H7 (cell line): Measurements from ENCODE around the gene NYAP1. TPM values are rescaled to one million over a fixed set of nuclear protein-coding genes. Genes with fewer than 3 reads are reported as not detected.

Source experiments
- DNase-seq: peaks from one replicate; pipeline ENCODE4 v3.0.0; 2012
- H3K27me3 ChIP-seq: 2 replicates; pipeline ENCODE4 v1.6.0; 2011; ENCODE audit warnings: mild to moderate bottlenecking, low read length; ENCODE audit not compliant: control insufficient read depth, insufficient read depth
- H3K36me3 ChIP-seq: replicated peaks from 2 replicates; pipeline ENCODE4 v1.5.1; 2011; ENCODE audit warnings: low read length; ENCODE audit not compliant: control insufficient read depth, insufficient read depth
- H3K4me3 ChIP-seq: 2 replicates; pipeline ENCODE4 v1.5.1; 2011; ENCODE audit warnings: low read depth, mild to moderate bottlenecking, control low read depth, low read length, moderate library complexity; ENCODE audit not compliant: insufficient read depth
- total RNA-seq: library from RNA; depleted of rRNA; stranded (reverse); fragments of >200 nt; shearing (Covaris generic); gene quantifications from 2 replicates; pipeline ENCODE4 v1.2.3, GENCODE V29; 2014

The NYAP1 gene
- total RNA-seq, 1 experiment from 2014 or later: 5.5 TPM

- Histone ChIP-seq H3K27me3 (no peaks in the 10 kb centered on the region), H3K36me3 (no peaks in the 10 kb centered on the region; the same call in none of the 2 replicates), H3K4me3 (no peak overlapping the region)
- peak; percentile 98 for DNase-seq
Measured at GRCh38 chr7:100469227-100470044, 14.3 kb upstream of the NYAP1 start.

DNA sequence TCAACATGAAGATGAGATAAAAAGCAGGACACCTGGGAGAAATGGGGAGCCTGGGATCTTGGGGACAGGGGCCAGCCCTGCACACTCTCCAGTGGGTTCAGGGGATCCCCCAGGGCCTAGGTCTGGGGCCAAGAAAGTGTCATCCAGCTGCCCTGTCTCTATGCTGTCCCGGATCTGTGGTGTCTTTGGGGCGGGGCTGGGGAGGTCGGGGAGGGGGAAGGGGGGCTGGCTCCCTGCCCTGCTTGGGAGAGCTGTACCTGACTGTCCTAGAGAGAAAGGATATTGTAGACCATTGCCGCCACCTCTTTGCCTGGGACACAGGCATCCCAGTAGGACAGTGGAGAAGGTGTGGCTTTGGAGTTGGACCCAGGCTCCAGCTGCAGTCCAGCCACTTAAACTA is 12.7 kb upstream of the NYAP1 start:
- no peak overlapping the region for H3K4me3 ChIP-seq
- H3K36me3 ChIP-seq: no peaks in the 10 kb centered on the region; the same call in none of the 2 replicates
- DNase-seq: peak; percentile 39
- H3K27me3 ChIP-seq: no peaks in the 10 kb centered on the region

GRCh38 chr7:100472121-100472851 is 11.4 kb upstream of the NYAP1 start:
- Histone ChIP-seq H3K4me3 (no peak overlapping the region), H3K36me3 (no peaks in the 10 kb centered on the region; the same call in none of the 2 replicates), H3K27me3 (no peaks in the 10 kb centered on the region)
- peak; percentile 69 for DNase-seq

GRCh38 chr7:100472854-100473499 is 10.8 kb upstream of the NYAP1 start:
- DNase-seq: peak; percentile 56
- Histone ChIP-seq H3K36me3 (no peaks in the 10 kb centered on the region; the same call in none of the 2 replicates), H3K27me3 (no peaks in the 10 kb centered on the region), H3K4me3 (no peak overlapping the region)

GRCh38 chr7:100475549-100475948 is 8.2 kb upstream of the NYAP1 start:
- no peak overlapping the region for H3K4me3 ChIP-seq
- no peaks in the 10 kb centered on the region for H3K27me3 ChIP-seq
- peak; percentile 73 for DNase-seq
- H3K36me3 ChIP-seq: no peaks in the 10 kb centered on the region; the same call in none of the 2 replicates

- Histone ChIP-seq H3K27me3 (no peaks in the 10 kb centered on the region), H3K36me3 (no peaks in the 10 kb centered on the region; the same call in none of the 2 replicates), H3K4me3 (no peak overlapping the region)
- DNase-seq: peak; percentile 24
Measured at GRCh38 chr7:100476101-100476780, 7.5 kb upstream of the NYAP1 start.

- Histone ChIP-seq H3K4me3 (peak overlapping the region; percentile 74), H3K27me3 (no peaks in the 10 kb centered on the region), H3K36me3 (no peaks in the 10 kb centered on the region; the same call in 1 of the 2 replicates)
- peak; percentile 86 for DNase-seq
Measured at GRCh38 chr7:100476903-100477870, 6.5 kb upstream of the NYAP1 start.

DNA sequence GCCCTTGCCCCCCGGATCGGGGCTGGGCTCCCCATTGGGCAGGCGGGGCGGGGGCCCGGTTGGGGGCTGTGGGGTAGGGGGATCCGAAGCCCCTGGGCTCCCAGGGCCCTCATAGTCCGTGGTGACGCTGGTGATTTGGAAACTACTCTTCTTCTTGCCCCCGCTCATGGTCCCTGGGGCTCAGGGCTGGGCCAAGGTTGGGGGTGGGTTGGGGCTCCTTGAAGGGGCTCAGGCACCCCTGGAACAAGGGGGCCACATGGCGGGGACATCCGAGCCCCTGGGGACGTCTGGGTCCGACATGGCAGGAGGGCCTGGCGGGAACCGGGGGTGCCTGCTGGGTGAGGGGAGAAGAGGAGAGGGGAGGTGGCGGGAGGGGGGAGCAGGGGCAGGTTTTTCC is 5.9 kb upstream of the NYAP1 start:
- Histone ChIP-seq H3K36me3 (no peaks in the 10 kb centered on the region; the same call in 1 of the 2 replicates), H3K27me3 (no peaks in the 10 kb centered on the region), H3K4me3 (peak overlapping the region; percentile 74)
- DNase-seq: peak; percentile 74

DNA sequence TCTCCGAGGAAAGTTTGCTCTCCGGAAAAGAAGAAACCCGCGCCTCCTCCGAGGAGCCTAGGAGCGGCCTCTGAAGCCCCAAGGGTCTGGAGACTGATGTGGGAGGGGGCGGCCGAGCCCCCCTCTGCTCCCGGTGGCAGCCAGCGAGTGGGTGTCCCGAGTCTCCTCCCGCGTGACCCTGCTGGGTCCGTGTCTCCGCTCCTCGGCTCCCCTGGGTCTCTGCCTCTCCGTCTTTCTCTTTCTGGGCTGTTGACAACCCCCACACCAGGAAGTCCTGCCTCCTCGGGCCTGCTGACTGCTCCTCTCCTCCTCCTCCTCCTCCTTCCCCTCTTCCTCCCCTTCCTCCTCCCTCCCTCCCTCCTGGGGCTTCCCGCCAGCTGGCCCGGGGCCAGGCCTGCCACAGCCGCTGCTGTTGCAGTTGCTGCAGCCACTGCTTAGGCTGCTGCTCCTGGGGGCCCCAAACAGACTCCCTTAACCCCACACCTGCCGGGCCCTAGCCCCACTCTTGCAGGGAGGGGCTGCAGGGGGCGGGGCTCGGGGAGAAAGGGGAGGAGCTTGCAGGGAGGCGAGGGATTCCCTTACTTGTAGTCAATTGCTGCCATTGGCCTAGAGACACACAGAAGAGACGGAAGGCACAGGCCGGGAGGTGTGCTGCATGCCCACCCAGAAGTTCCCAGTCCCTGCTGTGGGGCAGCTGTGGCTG is 4.6 kb upstream of the NYAP1 start, which contains the start of gene TSC22D4:
TSS of gene TSC22D4 (minus strand) at position 257 of the 703 bp plus-strand sequence. CDS start 1,176 bp downstream, outside the sequence.
- DNase-seq: peak; percentile 97
- H3K4me3 ChIP-seq: peak within 1 kb of the TSS; percentile 74
- H3K27me3 ChIP-seq: no peaks in the 10 kb centered on the region
- no peaks in the 10 kb centered on the region; the same call in 1 of the 2 replicates for H3K36me3 ChIP-seq

- DNase-seq: no peak
Measured at GRCh38 chr7:100481466-100481865, 2.3 kb upstream of the NYAP1 start.

DNA sequence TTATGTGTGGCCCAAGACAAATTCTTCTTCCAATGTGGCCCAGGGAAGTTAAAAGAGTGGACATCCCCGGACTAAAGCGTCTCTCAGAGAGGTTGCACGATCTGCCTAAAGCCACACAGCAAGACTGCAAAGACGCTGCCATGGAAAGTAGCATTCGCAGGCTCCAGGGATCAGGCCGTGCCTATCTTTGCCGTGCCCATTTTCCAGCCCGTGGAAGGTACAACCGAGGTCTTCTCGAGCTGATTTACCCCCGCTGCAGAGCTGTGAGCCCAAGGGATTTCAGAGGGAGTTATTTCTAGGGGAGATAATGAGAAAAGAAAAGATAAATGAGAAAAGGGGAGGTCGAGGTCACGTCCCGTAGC is 1.0 kb upstream of the NYAP1 start:
- no peak for DNase-seq
- Histone ChIP-seq H3K27me3 (no peaks in the 10 kb centered on the region), H3K36me3 (no peaks in the 10 kb centered on the region), H3K4me3 (peak overlapping the region; percentile 49)

More at GRCh38 chr7:100481466-100481865, 2.3 kb upstream of the NYAP1 start:
- Histone ChIP-seq H3K36me3 (no peaks in the 10 kb centered on the region), H3K27me3 (no peaks in the 10 kb centered on the region), H3K4me3 (no peak overlapping the region)

GRCh38 chr7:100483090-100483721 is 521 bp upstream of the NYAP1 start:
- Histone ChIP-seq H3K4me3 (peak overlapping the region; percentile 49), H3K36me3 (no peaks in the 10 kb centered on the region), H3K27me3 (no peaks in the 10 kb centered on the region)
- DNase-seq: peak; percentile 96
